Parathyroid adenoma (tissue), 2 donors: ENCODE data around the gene SHISA6.

Experiments
- H2AFZ ChIP-seq: fragments of 300-600 bp; sonication (generic); one replicate; pipeline ENCODE4 v1.7.0; 2017; ENCODE audit warnings: antibody characterized with exemption, mild to moderate bottlenecking
- H3K27ac ChIP-seq: fragments of 300-600 bp; sonication (generic); one replicate; pipeline ENCODE4 v1.7.0; 2017
- H3K27me3 ChIP-seq: fragments of 300-600 bp; sonication (generic); one replicate; pipeline ENCODE4 v1.7.0; 2017; ENCODE audit warnings: low read length; ENCODE audit not compliant: control insufficient read depth, insufficient read depth
- H3K36me3 ChIP-seq: fragments of 300-600 bp; sonication (generic); one replicate; pipeline ENCODE4 v1.7.0; 2017; ENCODE audit warnings: low read length; ENCODE audit not compliant: control insufficient read depth, insufficient read depth
- H3K4me1 ChIP-seq: fragments of 300-600 bp; sonication (generic); one replicate; pipeline ENCODE4 v1.7.0; 2017; ENCODE audit warnings: control low read depth
- H3K4me2 ChIP-seq: fragments of 300-600 bp; sonication (generic); one replicate; pipeline ENCODE4 v1.7.0; 2017; ENCODE audit warnings: low read length
- H3K4me3 ChIP-seq: fragments of 300-600 bp; sonication (generic); one replicate; pipeline ENCODE4 v1.7.0; 2017; ENCODE audit warnings: low read depth, low read length
- H3K79me2 ChIP-seq: fragments of 300-600 bp; sonication (generic); one replicate; pipeline ENCODE4 v1.7.0; 2017; ENCODE audit warnings: control low read depth
- H3K9ac ChIP-seq: fragments of 300-600 bp; sonication (generic); one replicate; pipeline ENCODE4 v1.7.0; 2017; ENCODE audit warnings: mild to moderate bottlenecking
- H3K9me3 ChIP-seq: fragments of 300-600 bp; sonication (generic); one replicate; pipeline ENCODE4 v1.7.0; 2017; ENCODE audit warnings: low read length; ENCODE audit not compliant: control insufficient read depth
- CTCF ChIP-seq: fragments of 300-600 bp; sonication (generic); IDR thresholded peaks from one replicate; pipeline ENCODE4 v1.7.0; 2017; ENCODE audit warnings: antibody characterized with exemption, mild to moderate bottlenecking
- donor health status: primary hyperparathyroidism.

Gene SHISA6

GRCh38 chr17:11239379-11239970 lies 1.5 kb upstream of the SHISA6 start:
- Histone ChIP-seq H2AFZ (no peak overlapping the region), H3K27me3 (no peaks in the 10 kb centered on the region), H3K27ac (no peak overlapping the region), H3K4me2 (peak overlapping the region; percentile 69), H3K36me3 (no peaks in the 10 kb centered on the region), H3K79me2 (no peaks in the 10 kb centered on the region), H3K9me3 (no peaks in the 10 kb centered on the region), H3K4me3 (no peak overlapping the region), H3K9ac (no peak overlapping the region), H3K4me1 (no peaks in the 10 kb centered on the region)
- TF ChIP-seq CTCF = no peak

- peak; percentile 10 for TF ChIP-seq CTCF
- Histone ChIP-seq H3K36me3 (no peaks in the 10 kb centered on the region), H3K9ac (no peak overlapping the region), H3K79me2 (no peaks in the 10 kb centered on the region), H3K4me1 (no peaks in the 10 kb centered on the region), H3K27ac (no peak overlapping the region), H2AFZ (peak overlapping the region; percentile 66), H3K9me3 (no peaks in the 10 kb centered on the region), H3K4me2 (peak overlapping the region; percentile 69), H3K4me3 (peak overlapping the region; percentile 34), H3K27me3 (no peaks in the 10 kb centered on the region)
These were observed 772 bp upstream of the SHISA6 start for GRCh38 chr17:11240041-11240840.

GRCh38 chr17:11241611-11242226 lies 706 bp downstream of the SHISA6 start:
- Histone ChIP-seq H3K27ac (no peak overlapping the region), H3K9me3 (no peaks in the 10 kb centered on the region), H3K27me3 (no peaks in the 10 kb centered on the region), H3K9ac (no peak overlapping the region), H3K36me3 (no peaks in the 10 kb centered on the region), H2AFZ (no peak overlapping the region), H3K79me2 (no peaks in the 10 kb centered on the region), H3K4me3 (no peak overlapping the region), H3K4me1 (no peaks in the 10 kb centered on the region), H3K4me2 (no peak overlapping the region)
- no peak for TF ChIP-seq CTCF

- H3K4me3 ChIP-seq = no peak overlapping the region
- no peak for TF ChIP-seq CTCF
- H3K27me3 ChIP-seq = no peaks in the 10 kb centered on the region
- no peaks in the 10 kb centered on the region for H3K4me1 ChIP-seq
- no peak overlapping the region for H3K9ac ChIP-seq
- H3K27ac ChIP-seq = no peak overlapping the region
- H3K79me2 ChIP-seq = no peaks in the 10 kb centered on the region
- no peaks in the 10 kb centered on the region for H3K36me3 ChIP-seq
- no peak overlapping the region for H2AFZ ChIP-seq
- H3K9me3 ChIP-seq = no peaks in the 10 kb centered on the region
- no peak overlapping the region for H3K4me2 ChIP-seq
These were observed 1.4 kb downstream of the SHISA6 start for GRCh38 chr17:11242411-11242810.
